SU-DHL-6 (cell line): Measurements from ENCODE around the gene DBF4B.
"Not testable (repeated sequence)": the region's sequence is repeated elsewhere in the genome, so short reads cannot be mapped to it uniquely, and the experiment has no call there.

Experiments
- EZH2phosphoT487 ChIP-seq: fragments of 200-600 bp; sonication (generic), shearing (Covaris generic); conservative IDR thresholded peaks from 2 replicates; pipeline ENCODE4 v1.6.1; 2018; ENCODE audit warnings: mild to moderate bottlenecking, antibody characterized with exemption, low read length, moderate library complexity, mixed read lengths
- TF ChIP-seq, protein P1 (sequence below): fragments of 200-600 bp; sonication (generic); IDR thresholded peaks from one replicate; pipeline ENCODE4 v1.5.1; 2017; ENCODE audit warnings: antibody characterized with exemption, mild to moderate bottlenecking, low read length, moderate library complexity; ENCODE audit not compliant: insufficient read depth, poor library complexity, severe bottlenecking

- TF ChIP-seq, protein P1, sequence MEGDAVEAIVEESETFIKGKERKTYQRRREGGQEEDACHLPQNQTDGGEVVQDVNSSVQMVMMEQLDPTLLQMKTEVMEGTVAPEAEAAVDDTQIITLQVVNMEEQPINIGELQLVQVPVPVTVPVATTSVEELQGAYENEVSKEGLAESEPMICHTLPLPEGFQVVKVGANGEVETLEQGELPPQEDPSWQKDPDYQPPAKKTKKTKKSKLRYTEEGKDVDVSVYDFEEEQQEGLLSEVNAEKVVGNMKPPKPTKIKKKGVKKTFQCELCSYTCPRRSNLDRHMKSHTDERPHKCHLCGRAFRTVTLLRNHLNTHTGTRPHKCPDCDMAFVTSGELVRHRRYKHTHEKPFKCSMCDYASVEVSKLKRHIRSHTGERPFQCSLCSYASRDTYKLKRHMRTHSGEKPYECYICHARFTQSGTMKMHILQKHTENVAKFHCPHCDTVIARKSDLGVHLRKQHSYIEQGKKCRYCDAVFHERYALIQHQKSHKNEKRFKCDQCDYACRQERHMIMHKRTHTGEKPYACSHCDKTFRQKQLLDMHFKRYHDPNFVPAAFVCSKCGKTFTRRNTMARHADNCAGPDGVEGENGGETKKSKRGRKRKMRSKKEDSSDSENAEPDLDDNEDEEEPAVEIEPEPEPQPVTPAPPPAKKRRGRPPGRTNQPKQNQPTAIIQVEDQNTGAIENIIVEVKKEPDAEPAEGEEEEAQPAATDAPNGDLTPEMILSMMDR: not testable (repeated sequence)
- TF ChIP-seq EZH2phosphoT487: not testable (repeated sequence)
Observed at GRCh38 chr17:44700288-44700687, 8.2 kb upstream of the DBF4B start.
